Fibroblast of lung (primary cell): ENCODE data around the gene GRK3.

Experiments used
- EZH2 ChIP-seq: IDR thresholded peaks from 2 replicates; pipeline ENCODE4 v1.5.1; 2012; ENCODE audit warnings: low read length, control low read depth, mild to moderate bottlenecking; ENCODE audit errors: missing control alignments
- TF ChIP-seq, protein P1 (sequence below), 2 donors: IDR thresholded peaks in 1 of 2; conservative IDR thresholded peaks in 1 of 2; 1 replicate in 1 of 2; 2 replicates in 1 of 2; pipeline ENCODE4 v1.5.1; 2011 to 2012; ENCODE audit warnings: low read length in 2 of 2, control low read depth in 1 of 2, inconsistent platforms in 1 of 2, low read depth in 1 of 2, mild to moderate bottlenecking in 1 of 2

DNA sequence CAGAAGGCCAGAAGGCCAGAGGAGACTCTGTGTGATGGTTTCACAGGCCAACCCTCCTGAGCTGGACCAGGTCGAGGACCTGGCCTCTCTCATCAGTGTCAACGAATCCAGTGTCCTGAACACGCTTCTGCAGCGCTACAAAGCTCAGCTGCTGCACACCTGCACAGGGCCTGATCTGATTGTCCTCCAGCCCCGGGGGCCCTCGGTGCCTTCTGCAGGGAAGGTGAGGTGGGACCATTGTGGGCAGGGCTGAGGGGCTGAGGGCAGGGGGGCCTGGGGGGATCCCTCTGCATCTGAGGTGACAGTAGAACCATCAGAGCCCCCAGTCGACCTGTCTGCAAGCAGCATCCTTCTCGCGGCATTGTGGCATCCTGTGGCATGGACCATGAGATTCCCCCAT lies 207.8 kb downstream of the GRK3 start:
- TF ChIP-seq, protein P1, sequence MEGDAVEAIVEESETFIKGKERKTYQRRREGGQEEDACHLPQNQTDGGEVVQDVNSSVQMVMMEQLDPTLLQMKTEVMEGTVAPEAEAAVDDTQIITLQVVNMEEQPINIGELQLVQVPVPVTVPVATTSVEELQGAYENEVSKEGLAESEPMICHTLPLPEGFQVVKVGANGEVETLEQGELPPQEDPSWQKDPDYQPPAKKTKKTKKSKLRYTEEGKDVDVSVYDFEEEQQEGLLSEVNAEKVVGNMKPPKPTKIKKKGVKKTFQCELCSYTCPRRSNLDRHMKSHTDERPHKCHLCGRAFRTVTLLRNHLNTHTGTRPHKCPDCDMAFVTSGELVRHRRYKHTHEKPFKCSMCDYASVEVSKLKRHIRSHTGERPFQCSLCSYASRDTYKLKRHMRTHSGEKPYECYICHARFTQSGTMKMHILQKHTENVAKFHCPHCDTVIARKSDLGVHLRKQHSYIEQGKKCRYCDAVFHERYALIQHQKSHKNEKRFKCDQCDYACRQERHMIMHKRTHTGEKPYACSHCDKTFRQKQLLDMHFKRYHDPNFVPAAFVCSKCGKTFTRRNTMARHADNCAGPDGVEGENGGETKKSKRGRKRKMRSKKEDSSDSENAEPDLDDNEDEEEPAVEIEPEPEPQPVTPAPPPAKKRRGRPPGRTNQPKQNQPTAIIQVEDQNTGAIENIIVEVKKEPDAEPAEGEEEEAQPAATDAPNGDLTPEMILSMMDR (conservative IDR thresholded peaks at IDR 0.05 in 1 of 2, IDR thresholded peaks at IDR 0.05 in 1 of 2; ENCODE audit: low read depth in 1 of 2, low read length in 2 of 2): no peak
- TF ChIP-seq EZH2: no peak
